ENCODE measurements around the gene PCSK4.
"Not testable (repeated sequence)": the region's sequence is repeated elsewhere in the genome, so short reads cannot be mapped to it uniquely, and the experiment has no call there.

Gene PCSK4

DNA sequence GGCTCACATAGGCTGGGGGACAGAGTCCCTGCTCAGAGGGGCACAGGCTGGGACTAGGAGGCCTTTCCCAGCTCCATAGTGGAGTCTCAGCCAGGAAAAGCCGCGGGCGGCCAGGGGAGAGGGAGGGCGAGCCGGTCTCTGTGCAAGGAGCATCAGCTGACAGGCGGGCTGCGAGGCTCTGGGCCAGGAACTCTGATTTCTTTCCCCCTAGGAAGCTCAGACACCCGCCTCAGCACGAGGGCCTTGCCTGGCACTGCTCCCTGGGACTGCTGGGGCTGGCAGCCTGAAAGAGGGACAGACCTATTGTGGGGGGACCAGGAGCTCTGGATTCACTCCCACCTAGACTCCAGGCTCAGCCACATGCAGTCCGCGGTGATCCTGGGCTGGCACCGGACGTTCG lies 31.5 kb upstream of the PCSK4 start:
- no peak for DNase-seq

DNA sequence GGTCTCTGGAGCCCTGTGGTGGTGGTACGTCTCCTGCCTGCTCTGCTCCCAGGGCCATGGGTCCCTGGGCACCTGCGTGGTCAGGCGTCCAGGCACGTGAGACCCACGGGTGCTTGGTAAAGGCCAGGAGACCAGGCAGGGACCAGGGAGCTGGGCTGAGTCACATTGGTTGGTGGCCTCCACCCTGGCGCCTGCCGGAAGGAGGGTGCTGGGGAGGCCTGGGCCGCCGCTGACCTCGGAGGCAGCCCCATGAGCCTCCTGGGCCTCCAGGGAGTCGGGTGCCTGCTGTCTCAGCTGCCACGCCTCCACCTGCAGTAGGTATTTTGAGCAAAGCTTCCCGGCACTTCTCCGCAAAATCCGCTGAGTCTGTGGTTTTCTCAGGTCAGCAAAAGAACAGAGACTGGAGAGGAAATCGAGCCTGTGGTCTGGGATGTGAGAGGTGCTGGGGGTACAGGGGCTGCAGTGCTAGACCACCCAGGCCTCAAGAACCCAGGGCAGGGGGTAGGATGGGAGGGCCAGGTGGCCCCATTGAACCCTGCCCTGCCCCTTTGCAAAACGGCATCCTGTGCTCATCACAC lies 30.1 kb upstream of the PCSK4 start:
- DNase-seq, result no peak

DNA sequence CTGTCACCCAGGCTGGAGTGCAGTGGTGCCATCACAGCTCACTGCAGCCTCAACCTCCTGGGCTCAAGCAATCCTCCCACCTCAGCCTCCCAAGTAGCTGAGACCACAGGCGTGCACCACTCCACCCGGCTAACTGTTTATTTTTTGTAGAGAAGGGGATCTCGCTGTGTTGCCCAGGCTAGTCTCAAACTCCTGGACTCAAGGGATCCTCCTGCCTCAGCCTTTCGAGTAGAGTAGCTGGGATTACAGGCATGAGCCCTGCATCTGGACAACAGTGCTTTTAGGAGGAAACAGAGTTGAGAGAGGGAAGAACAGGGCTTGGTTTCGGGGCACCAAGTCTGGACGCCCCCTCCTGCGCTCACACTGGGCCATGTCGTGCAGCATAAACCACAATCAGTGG lies 29.7 kb upstream of the PCSK4 start:
- DNase-seq, result not testable (repeated sequence)

DNA sequence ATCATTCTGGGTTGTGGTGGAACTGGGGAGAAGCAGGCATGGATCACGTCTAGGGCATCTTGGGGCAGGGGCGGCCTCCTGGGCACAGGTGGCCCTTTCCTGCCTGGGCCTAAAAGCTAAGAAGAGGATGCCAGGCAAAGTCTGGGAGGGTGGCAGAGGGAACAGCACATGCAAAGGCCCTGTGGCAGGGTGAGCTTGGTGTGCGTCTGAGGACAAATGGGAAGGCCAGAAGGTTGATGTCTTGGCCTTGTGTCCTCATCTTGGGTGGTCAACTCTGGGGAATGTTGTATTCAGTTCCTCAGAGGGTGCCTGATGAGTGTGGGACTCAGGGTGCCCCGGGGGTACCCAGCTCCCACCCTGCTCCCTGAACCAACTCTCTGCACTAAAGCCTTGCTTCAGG lies 28.3 kb upstream of the PCSK4 start:
- DNase-seq, result no peak

DNA sequence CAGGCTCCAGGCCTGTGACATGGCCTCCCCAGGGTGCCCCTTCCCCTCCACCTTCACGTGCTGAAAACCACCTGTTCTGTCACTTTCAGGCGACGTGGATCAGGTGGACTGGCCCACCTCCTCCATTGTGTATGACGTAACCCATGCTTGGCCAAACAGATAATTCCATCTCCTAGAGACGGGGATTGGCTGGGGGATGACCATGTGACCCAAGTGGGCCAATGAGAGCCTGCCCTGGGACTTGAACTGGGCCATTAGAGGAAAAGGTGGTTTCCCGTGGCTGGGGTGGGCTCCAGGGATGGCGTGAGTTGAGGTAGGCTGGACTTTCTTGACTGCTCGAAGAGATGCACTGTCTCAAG lies 26.2 kb upstream of the PCSK4 start:
- DNase-seq, result no peak

DNA sequence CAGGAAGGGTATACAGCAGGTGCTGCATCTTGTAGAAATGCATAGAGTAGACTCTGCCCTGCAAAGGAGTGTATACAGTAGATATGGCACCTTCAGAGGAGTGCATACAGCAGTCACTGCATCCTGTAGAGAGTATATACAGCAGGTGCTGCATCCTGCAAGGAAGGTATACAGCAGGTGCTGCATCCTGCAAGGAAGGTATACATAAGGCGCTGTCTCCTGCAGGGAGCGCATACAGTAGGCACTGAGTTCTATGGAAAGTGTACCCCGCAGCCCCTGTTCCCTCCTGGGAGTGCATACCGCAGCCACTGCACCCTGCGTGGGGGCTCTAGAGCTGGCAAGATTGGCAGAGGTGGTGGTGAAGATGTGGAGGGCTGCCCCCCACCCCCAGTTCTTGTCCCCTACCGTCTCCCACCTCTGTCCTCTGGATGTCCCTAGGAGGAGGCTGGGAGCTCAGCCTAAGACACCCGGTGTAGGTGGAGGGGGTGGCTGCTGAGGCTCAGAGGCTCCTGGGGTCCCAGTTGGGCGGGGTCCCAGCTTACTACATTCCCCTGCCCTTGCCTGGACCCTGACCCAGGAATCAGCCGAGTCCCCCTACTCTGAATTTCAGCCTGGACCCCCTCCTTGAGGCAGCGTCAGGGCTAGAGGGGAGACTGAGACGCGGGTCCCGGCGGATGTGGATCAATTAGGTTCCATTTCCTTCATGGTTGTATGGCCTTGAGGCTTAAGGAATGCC lies 25.0 kb upstream of the PCSK4 start:
- DNase-seq, result no peak

DNA sequence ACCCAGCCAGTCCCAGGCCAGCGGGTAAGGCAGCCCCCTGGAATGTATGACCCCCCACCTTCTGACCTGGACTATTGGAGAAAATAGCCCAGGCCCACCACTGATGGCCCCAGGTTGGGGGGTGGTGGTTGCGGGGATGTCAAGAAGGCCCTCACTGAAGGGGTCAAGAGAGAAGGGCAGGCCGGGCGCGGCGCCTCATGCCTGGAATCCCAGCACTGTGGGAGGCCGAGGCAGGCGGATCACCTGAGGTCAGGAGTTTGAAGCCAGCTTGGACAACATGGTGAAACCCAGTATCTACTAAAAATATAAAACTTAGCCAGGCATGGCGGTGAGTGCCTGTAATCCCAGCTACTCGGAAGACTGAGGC lies 24.1 kb upstream of the PCSK4 start:
- no peak for DNase-seq

DNA sequence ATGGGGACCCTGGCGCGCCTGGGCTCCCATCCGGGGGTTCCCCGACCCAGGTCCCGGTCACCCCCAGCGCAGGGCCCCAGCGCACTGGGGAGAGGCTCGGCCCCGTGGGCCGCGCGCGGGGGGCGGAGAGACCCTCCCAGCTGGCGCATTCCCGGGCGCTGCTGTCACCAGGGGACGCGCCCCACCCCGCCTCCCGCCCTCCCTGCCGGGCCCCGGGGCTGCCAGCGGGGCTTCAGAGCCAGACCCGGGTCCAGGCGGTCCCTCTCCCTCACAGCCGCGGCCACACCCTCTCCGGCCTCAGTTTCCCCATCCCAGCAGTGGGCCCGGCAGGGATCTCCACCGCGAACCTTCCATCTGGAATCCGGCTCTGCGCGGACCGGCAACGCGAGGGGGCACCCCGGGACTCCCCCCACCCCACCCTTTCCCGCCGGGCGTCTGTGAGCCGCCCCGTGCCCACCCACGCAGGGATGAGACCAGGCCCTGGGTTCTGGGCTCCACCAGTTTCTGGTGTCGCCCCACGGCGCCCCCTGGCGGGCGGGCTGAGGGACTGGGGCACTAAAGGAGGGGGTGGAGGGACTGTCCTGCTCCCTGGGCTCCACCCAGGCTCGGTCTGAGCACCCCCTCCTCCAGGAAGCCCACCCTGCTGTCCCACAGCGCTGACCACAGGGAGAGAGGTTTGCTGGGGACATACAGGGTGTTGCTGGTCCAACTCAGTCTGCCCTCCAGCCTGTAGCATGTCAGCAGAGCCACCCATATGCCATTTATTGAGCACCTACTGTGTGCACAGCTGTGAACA lies 23.5 kb upstream of the PCSK4 start:
- no peak for DNase-seq

DNA sequence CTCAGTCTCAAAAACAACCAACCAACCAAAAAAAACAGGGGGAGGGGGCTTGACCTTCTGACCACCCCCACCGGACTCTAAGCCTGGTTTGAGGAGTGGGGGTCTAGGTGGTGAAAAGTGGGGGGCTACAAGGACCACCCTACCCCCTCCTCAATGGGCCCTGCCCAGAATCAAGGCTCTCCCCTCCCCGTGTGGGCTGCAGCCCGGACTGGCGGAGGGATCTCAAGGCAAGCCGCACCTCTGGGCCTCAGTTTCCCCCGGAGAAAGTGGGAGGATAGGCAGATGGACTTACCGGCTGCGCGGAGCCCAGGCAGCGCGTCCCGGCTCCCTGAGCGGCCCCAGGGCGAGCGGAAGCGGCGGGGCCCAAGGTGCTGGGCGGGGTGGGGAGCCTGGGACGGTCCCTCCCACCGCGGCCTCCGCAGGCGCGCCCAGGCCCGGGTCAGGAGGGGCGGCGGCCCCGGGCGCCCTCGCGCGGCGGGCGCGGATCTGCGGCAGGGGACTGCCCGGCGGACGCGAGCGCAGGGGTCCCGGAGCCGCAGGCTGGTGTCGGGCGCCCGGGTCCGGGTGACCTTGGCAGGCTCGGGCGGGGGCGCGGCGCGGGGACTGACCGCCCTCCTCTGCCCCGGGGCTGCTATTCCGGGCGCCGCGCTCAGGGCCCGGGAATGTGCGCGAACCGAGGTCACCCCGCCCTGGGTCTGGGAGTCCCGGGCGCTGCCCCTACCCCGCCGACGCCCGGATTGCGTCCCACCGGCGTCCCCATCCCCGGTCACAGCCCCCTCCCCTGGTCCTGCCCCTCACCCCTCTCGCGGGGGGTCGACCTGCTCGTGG lies 22.7 kb upstream of the PCSK4 start, which contains the start of gene ADAMTSL5:
Gene ADAMTSL5, minus strand, starts transcription at position 349 of the 828 bp plus-strand sequence. CDS start 2,076 bp downstream, outside the sequence.
- no peak for DNase-seq

DNA sequence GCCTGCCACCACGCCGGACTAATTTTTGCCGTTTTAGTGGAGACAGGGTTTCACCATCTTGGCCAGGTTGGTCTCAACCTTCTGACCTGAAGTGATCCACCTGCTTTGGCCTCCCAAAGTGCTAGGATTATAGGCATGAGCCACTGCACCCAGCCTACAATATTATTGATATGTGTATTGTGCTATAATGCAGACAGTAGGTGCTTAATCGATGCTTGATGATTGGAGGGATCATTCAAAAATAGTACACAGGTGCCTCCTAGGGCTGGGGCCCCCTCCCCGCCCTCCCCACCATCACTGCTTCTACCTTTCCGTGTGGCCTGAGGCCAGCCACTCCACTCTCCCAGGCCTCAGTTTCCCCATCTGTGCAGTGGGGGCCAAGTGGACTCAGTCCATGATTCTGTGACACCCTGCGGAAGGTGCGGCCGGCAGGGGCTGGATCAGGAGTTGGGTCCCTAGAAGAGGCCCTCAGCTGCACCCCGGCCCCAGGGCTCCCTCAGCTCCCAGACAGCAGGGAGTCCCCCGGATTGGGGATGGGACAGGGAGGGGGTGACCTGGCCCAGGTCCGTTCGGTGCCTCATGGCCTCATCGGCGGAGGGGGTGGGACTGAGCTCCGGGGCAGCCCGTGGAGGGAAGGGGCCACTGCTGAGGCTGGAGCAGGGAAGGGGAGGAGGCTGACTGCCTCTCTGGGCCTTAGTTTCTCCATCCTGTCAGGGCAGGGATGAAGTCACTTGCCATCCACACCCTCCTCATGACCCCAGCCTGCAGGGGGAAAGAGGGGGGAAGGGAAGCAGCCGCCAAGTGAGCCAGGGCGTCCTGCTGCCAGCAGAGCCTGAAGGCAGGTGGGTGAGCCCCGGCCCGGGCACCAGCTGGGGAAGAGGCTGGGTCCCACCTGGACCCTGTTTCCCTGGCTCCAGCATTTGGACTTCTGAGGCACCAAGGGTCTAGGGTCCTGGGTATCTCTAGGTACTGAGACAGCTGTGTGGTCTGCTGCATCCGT lies 21.5 kb upstream of the PCSK4 start:
- no peak for DNase-seq

DNA sequence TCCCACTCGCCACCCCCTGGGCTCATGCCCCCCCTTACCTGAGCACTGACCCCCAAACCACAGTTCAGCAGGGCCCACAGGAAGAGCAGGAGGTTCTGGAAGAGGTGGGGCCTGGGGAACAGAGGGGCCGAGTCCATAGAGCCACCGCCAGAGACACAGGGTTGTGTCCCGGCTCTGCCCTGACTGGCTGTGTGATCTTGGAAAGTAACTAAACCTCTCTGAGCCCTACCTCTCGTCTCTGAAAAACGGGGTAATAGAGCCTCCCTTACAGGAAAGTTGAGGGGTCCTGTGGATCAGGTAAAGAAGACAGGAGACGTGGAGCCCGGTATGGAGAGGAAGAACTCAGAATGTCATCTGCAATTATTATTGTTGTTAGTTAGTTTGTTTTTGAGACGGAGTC lies 20.7 kb upstream of the PCSK4 start:
- DNase-seq, result no peak

DNA sequence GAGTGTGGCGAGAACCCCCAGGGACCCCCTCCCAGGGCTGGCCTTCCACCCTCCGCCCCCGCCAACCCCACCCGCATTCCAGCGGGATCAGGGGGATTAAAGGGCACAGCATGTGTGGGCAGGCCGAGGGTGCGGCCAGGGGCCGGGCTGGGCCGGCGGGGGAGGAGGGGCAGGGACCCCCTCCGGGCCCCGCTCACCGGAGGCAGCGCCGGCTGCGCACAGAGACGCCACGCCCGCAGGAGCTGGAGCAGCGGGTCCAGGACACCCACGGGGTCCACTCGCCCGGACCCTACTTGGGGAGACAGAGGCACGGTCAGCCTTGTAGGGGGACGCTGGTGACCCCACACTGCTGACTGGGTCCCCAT lies 20.3 kb upstream of the PCSK4 start:
- no peak for DNase-seq

DNA sequence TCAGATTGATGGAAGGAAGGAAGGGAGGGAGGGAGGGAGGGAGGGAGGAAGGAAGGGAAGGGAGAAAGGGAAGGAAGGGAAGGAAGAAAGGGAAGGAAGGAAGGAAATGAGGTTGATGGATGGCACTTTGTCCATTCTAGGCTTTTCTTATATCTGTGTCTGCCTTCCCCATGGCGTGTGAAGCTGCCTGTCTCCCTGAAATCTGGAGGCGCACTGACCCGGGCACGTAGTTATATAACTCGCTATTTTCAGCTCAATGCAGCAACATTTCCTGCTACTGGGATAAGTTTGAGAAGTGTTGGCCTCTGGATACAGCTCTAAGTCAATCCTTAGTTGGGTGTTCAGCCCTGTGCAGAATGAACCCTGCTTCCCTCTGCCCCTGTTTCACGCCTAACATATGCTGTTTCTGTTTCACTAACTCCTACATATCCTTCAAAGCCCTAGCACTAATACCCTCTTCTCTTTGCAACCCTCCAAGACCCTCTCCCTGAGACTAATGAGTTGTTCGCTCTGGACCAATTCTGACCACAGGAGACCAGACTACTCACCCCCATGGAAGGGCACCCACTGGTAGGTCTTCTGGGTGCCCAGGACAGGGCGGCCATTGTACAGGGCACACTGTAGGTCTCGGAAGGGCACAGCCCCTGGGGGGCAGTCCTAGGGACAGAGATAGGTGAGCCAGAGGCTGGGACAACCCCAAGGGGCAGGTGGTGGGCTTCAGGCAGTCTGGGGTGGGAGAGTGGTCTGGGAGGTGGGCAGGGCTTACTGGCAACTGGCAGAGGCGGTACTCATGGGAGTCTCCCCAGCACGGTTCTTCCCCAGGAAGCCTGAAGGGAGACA lies 19.7 kb upstream of the PCSK4 start:
- DNase-seq, result no peak

DNA sequence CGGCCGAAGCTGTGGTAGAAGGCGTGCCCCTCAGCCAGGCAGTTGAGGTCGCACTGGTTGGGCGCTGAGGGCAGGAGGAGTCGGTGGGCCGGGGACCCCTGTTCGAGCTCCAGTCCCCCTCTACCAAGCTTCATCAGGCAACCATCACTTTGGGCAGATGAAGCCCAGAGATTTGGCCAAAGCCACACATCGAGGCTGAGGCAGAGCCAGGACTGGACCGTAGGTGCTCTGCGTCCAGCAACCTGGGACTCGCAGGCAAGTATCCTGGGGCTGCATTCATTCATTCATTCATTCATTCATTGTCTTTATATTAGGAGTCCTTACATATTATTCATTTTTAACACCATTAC lies 18.3 kb upstream of the PCSK4 start:
- DNase-seq, result no peak

DNA sequence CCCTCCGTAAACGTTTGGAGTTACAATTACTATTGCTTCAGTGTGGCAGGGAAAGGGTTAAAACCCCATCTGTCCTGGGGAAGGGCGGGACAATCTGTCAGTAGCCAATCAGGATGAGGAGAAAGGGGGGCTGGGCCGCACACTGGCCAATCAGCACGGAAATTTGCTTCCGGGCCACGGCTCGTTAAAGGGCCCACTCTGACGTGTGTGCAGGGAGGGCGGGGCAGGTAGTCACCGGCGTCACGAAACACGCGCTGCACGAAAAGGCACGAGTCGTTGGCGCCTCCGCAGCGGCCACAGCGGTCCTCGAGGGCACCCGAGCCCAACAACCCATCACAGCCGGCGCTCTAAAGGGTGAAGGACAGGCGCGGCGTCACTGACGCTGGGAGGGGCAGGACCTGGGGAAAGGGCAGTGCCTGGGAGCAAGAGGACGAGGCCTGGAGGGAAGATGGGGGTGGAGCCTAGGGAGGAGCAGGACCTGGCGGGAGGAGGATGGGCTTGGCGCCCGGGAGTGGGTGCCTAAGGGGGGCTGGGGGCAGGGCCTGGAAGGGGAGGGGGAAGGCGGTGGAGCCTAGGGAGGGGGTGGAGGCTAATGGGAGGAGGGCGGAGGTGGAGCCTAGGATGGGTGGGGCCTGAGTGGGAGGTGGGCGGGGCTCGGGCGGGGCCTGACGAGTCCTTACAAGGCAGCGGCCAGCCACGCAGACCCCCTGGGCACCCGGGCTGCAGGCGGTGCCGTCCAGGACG lies 17.8 kb upstream of the PCSK4 start:
- DNase-seq, result peak; percentile 63

DNA sequence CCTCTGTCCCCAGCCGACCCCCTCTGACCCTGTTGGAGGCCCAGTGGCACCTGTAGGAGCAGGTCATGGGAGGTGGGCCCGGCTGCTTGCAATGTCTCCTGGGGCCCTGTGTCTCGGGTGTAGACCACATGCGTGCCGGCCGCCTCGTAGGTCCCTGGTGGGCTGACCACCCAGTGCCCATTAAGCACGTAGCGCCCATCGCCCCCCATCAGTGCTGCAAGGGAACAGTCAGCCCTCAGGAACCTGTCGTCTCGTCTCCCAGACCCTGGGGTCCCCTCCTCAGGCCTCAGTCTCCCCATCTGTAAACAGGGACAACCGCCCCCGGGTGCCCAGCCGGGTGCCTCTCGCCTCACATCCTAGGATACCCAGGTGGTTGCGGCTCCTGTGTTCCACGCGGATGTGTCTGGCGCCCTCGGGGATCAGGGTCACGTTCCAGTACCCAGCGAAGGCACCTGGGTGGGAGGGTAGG lies 17.1 kb upstream of the PCSK4 start:
- no peak for DNase-seq

DNA sequence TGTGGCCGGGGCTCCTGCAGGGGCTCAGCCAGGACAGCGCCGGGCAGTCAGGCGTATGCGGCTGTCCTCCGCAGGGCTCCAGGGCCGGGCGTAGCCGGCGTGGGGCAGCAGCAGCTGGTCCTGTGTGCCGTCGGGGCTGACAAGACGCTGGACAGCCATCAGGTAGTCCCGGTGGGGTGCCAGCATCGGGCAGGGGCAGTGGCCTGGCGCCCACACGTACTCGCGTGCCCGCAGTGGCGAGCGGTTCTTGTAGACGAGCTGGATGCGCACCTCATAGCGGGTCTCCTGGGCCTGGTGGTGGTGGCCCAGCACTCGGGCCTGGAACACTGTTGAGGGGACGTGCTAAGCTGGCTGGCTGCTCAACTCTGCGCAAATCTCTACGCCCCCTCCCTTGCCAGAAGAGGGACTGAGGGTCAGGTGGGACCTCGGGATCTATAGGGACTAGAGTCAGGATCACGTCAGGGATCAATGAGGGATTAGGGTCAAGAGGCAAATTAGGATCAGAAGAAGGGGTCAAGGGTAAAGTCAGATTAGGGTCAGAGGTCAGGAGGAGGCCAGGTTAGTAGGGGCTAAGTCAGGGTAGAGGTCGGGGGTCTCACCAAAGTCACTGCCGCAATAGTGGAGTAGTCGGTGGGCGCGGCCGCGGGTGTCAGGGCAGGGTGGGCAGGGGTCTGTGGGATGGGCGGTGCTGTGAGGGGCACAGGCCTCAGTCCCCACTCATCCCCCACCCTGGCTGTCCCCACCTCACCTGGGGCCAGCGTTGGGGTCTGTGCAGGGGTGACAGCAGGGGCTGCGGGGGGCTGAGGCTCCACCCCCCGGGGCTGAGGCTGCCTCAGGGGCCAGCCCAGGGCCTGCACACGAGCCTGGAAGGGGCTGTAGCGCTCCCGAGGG lies 16.1 kb upstream of the PCSK4 start:
- no peak for DNase-seq

DNA sequence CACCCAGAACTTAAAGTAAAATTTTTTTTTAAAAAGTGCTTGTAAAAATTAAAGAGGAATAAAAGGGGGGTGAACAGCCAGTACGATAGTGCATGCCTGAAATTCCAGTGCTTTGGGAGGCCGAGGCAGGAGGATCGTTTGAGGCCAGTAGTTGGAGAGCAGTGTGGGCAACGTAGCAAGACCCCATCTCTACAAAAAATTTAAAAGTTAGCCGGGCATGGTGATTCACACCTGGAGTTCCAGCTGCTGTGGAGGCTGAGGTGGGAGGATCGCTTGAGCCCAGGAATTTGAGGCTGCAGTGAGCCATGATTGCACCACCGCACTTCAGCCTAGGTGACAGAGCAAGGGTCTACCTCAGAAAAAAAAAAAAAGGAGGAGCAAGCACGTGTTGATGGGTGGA lies 14.9 kb upstream of the PCSK4 start:
- no peak for DNase-seq
